Measurements from ENCODE around the gene SEC23B. TPM values are rescaled to one million over a fixed set of nuclear protein-coding genes. Genes with fewer than 3 reads are reported as not detected.
A peak's percentile ranks its signal among the peaks of the same experiment; 100 is the strongest.

Gene SEC23B
- polyA plus RNA-seq, 3 donors, result 38.9 to 88.1 (median 68.4) TPM

DNA sequence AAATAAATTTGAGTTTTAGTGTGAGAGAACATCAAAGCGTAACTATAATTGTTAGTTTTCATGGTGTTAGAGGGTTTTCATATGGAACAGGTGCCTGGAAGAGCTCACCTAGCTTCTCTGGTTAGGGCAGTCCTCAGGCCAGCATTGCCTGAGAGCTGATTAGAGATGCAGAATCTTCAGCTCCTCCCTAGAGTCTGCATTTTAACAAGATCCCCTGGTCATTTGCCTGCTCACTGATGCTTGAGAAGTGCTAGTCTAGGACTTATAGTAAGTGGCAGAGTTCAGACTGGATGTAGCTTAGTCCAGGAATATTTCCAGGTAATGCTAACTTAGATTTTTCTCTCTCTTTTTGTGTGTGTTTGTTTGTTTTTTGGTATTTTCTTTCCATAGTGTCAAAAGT, 37.8 kb downstream of the SEC23B start:
- Histone ChIP-seq H3K4me2 (replicated peaks; ENCODE audit: extremely low read depth, low read length, poor library complexity, severe bottlenecking) (no peak overlapping the region), H4K20me1 (ENCODE audit: insufficient read depth, low read length) (no peaks in the 10 kb centered on the region), H3K9me3 (replicated peaks in 1 of 2; ENCODE audit: control insufficient read depth in 1 of 2, insufficient read depth in 1 of 2, low read length in 2 of 2) (no peaks in the 10 kb centered on the region), H3K9ac (ENCODE audit: insufficient read depth, low read length, poor library complexity, severe bottlenecking) (no peak overlapping the region), H3K4me1 (ENCODE audit: control insufficient read depth in 1 of 2, insufficient read depth in 2 of 2, low read length in 2 of 2) (no peaks in the 10 kb centered on the region), H3K27ac (ENCODE audit: low read depth in 1 of 2, low read length in 2 of 2) (no peak overlapping the region), H3K36me3 (replicated peaks in 1 of 2; ENCODE audit: control insufficient read depth in 1 of 2, insufficient read depth in 2 of 2, low read length in 2 of 2) (peaks cover 91 to 96% of the 10 kb centered on the region in 2 donors), H3K79me2 (ENCODE audit: insufficient read depth, low read length) (no peaks in the 10 kb centered on the region), H3K27me3 (ENCODE audit: control insufficient read depth in 2 of 2, insufficient read depth in 2 of 2, low read length in 2 of 2) (no peaks in the 10 kb centered on the region), H3K4me3 (replicated peaks in 1 of 3; ENCODE audit: low read depth in 2 of 3, low read length in 3 of 3) (no peak overlapping the region), H2AFZ (ENCODE audit: insufficient read depth, low read depth, low read length, poor library complexity, severe bottlenecking) (no peak overlapping the region)
- Mint-ChIP-seq H3K9me3 (no peaks in the 10 kb centered on the region), H3K36me3 (peaks cover 71 to 90% of the 10 kb centered on the region in 2 donors), H3K27ac (peak overlapping the region in 1 of 7 donors; percentile 62), H3K4me3 (no peak overlapping the region), H3K4me1 (no peaks in the 10 kb centered on the region), H3K27me3 (ENCODE audit: low read depth in 3 of 3) (peaks cover 0 to 2% (median 0%) of the 10 kb centered on the region in 3 donors)
- WGBS (ENCODE audit: insufficient coverage), result 100% methylated on average over 1 of the region's 1 CpG
- no peak for DNase-seq
- TF ChIP-seq, protein P1, sequence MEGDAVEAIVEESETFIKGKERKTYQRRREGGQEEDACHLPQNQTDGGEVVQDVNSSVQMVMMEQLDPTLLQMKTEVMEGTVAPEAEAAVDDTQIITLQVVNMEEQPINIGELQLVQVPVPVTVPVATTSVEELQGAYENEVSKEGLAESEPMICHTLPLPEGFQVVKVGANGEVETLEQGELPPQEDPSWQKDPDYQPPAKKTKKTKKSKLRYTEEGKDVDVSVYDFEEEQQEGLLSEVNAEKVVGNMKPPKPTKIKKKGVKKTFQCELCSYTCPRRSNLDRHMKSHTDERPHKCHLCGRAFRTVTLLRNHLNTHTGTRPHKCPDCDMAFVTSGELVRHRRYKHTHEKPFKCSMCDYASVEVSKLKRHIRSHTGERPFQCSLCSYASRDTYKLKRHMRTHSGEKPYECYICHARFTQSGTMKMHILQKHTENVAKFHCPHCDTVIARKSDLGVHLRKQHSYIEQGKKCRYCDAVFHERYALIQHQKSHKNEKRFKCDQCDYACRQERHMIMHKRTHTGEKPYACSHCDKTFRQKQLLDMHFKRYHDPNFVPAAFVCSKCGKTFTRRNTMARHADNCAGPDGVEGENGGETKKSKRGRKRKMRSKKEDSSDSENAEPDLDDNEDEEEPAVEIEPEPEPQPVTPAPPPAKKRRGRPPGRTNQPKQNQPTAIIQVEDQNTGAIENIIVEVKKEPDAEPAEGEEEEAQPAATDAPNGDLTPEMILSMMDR (IDR thresholded peaks at IDR 0.05), result no peak
- intact Hi-C loops (cut with micrococcal nuclease), result no loop called here

DNA sequence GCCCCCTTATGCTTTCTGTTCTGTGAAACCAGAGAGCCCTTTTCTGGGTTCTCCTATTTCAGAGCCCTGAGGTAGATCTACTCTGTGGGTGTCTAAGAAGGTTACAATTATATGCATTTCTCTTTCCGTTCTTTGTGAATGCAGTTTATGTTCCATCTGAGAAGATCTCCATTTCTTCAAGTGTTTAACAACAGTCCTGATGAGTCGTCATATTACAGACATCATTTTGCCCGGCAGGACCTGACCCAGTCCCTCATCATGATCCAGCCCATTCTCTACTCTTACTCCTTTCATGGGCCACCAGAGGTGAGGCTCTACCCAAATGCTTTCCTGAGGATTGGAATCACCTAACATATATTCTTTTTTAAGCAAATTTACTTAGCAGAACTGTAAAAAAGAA, 40.7 kb downstream of the SEC23B start:
- Mint-ChIP-seq H3K27me3 (ENCODE audit: low read depth in 3 of 3) (peaks cover 0 to 2% (median 0%) of the 10 kb centered on the region in 3 donors), H3K4me3 (no peak overlapping the region), H3K27ac (peak overlapping the region in 1 of 7 donors; percentile 40), H3K36me3 (peaks cover 67 to 91% of the 10 kb centered on the region in 2 donors), H3K4me1 (no peaks in the 10 kb centered on the region), H3K9me3 (peaks cover 0 to 2% (median 0%) of the 10 kb centered on the region in 7 donors)
- Histone ChIP-seq H3K27ac (ENCODE audit: low read depth in 1 of 2, low read length in 2 of 2) (no peak overlapping the region), H3K79me2 (ENCODE audit: insufficient read depth, low read length) (no peaks in the 10 kb centered on the region), H3K36me3 (replicated peaks in 1 of 2; ENCODE audit: control insufficient read depth in 1 of 2, insufficient read depth in 2 of 2, low read length in 2 of 2) (peaks cover 89 to 96% of the 10 kb centered on the region in 2 donors), H2AFZ (ENCODE audit: insufficient read depth, low read depth, low read length, poor library complexity, severe bottlenecking) (no peak overlapping the region), H3K4me3 (replicated peaks in 1 of 3; ENCODE audit: low read depth in 2 of 3, low read length in 3 of 3) (no peak overlapping the region), H3K4me2 (replicated peaks; ENCODE audit: extremely low read depth, low read length, poor library complexity, severe bottlenecking) (no peak overlapping the region), H3K4me1 (ENCODE audit: control insufficient read depth in 1 of 2, insufficient read depth in 2 of 2, low read length in 2 of 2) (no peaks in the 10 kb centered on the region), H3K9me3 (replicated peaks in 1 of 2; ENCODE audit: control insufficient read depth in 1 of 2, insufficient read depth in 1 of 2, low read length in 2 of 2) (no peaks in the 10 kb centered on the region), H4K20me1 (ENCODE audit: insufficient read depth, low read length) (no peaks in the 10 kb centered on the region), H3K9ac (ENCODE audit: insufficient read depth, low read length, poor library complexity, severe bottlenecking) (no peak overlapping the region), H3K27me3 (ENCODE audit: control insufficient read depth in 2 of 2, insufficient read depth in 2 of 2, low read length in 2 of 2) (no peaks in the 10 kb centered on the region)
- intact Hi-C loops (cut with micrococcal nuclease), result no loop called here
- no peak for DNase-seq
- WGBS (ENCODE audit: insufficient coverage), result 100% methylated on average over 2 of the region's 3 CpGs
- TF ChIP-seq, protein P1 (IDR thresholded peaks at IDR 0.05), result no peak

Data from CD14-positive monocyte (primary cell).